ENCODE measurements around the gene LCN6. TPM values are rescaled to one million over a fixed set of nuclear protein-coding genes. Genes with fewer than 3 reads are reported as not detected.
A peak's percentile ranks its signal among the peaks of the same experiment; 100 is the strongest.

LCN6 gene
- total and polyA plus RNA-seq, 2 donors (not counting 1 experiment from before 2014, with no cell fraction given) = 0.18 TPM; not detected in 1

DNA sequence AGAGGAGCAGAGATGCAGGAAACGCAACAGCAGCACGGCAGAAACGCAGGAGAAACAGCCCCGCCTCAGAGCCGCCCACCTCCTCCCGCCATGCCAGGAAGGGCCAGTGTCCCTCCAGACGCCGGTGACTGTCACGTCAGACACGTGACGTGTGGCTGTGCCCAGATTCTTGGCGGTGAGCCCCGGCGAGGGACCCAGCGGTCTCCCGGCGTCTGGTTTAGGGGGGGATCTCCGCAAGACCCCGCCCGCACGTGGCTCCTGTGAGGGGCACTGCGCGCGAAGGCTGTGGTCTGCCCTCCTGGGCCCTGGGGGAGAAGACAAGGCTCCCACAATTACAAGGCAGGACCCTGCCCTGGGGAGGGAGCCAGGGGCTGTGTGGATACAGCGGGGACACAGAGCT is 12.1 kb upstream of the LCN6 start:
- TF ChIP-seq EZH2 (IDR thresholded peaks at IDR 0.05; ENCODE audit: borderline replicate concordance, insufficient read depth, low read depth, low read length, poor library complexity, severe bottlenecking) = no peak
- TF ChIP-seq, protein P1, sequence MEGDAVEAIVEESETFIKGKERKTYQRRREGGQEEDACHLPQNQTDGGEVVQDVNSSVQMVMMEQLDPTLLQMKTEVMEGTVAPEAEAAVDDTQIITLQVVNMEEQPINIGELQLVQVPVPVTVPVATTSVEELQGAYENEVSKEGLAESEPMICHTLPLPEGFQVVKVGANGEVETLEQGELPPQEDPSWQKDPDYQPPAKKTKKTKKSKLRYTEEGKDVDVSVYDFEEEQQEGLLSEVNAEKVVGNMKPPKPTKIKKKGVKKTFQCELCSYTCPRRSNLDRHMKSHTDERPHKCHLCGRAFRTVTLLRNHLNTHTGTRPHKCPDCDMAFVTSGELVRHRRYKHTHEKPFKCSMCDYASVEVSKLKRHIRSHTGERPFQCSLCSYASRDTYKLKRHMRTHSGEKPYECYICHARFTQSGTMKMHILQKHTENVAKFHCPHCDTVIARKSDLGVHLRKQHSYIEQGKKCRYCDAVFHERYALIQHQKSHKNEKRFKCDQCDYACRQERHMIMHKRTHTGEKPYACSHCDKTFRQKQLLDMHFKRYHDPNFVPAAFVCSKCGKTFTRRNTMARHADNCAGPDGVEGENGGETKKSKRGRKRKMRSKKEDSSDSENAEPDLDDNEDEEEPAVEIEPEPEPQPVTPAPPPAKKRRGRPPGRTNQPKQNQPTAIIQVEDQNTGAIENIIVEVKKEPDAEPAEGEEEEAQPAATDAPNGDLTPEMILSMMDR (IDR thresholded peaks at IDR 0.05) = no peak
- ATAC-seq (ENCODE audit: low read depth) (no peak), DNase-seq (no peak)
- Histone ChIP-seq H3K27ac (ENCODE audit: low read length in 2 of 2) (no peak overlapping the region), H2AFZ (ENCODE audit: insufficient read depth, low read depth, low read length, poor library complexity, severe bottlenecking) (no peak overlapping the region), H3K79me2 (ENCODE audit: control insufficient read depth, insufficient read depth, low read length) (peaks cover 3% of the 10 kb centered on the region), H3K9me3 (ENCODE audit: control extremely low read depth in 1 of 3, control insufficient read depth in 2 of 3, insufficient read depth in 1 of 3, low read length in 2 of 3) (peaks cover 0 to 29% (median 3%) of the 10 kb centered on the region in 3 donors), H3K4me2 (replicated peaks; ENCODE audit: low read depth, low read length, poor library complexity, severe bottlenecking) (peak overlapping the region; percentile 50), H3K9ac (ENCODE audit: low read length) (no peak overlapping the region), H3K4me3 (ENCODE audit: control extremely low read depth in 1 of 5, extremely low read depth in 1 of 5, insufficient read depth in 1 of 5, low read depth in 2 of 5, low read length in 4 of 5) (no peak overlapping the region), H3K36me3 (replicated peaks in 1 of 2; ENCODE audit: control extremely low read depth in 1 of 2, control insufficient read depth in 1 of 2, extremely low read depth in 1 of 2, insufficient read depth in 2 of 2, low read length in 1 of 2) (no peaks in the 10 kb centered on the region), H3K27me3 (replicated peaks in 1 of 4; ENCODE audit: control extremely low read depth in 1 of 4, control insufficient read depth in 3 of 4, insufficient read depth in 4 of 4, low read length in 3 of 4) (peaks cover 0 to 3% (median 0%) of the 10 kb centered on the region in 4 experiments), H4K20me1 (ENCODE audit: control insufficient read depth, insufficient read depth, low read length, poor library complexity, severe bottlenecking) (no peaks in the 10 kb centered on the region), H3K4me1 (ENCODE audit: control insufficient read depth in 2 of 2, insufficient read depth in 2 of 2, low read length in 2 of 2) (peaks cover 42 to 76% of the 10 kb centered on the region in 2 donors)
- intact Hi-C loops (cut with micrococcal nuclease) = no loop called here
- 86% methylated on average over 25 of the region's 25 CpGs for WGBS (ENCODE audit: insufficient coverage)
- H3K27me3 Mint-ChIP-seq = no peaks in the 10 kb centered on the region
- H3K27ac Mint-ChIP-seq = peak overlapping the region; percentile 88
- no peaks in the 10 kb centered on the region for H3K9me3 Mint-ChIP-seq (ENCODE audit: insufficient read depth)
- POLR2A ChIA-PET = interaction anchor here (0.6 to 6.1 kb wide), 4 partner anchors 11 to 523 kb away, joined by 3 to 83 read pairs (median 22); partner anchors contain the start of gene LCN6
- peak overlapping the region; percentile 71 for H3K4me3 Mint-ChIP-seq
- CTCF ChIA-PET = interaction anchor here (0.9 to 4.9 kb wide), 6 partner anchors 9 to 272 kb away, joined by 3 to 102 read pairs (median 6); partner anchors contain the start of gene FUT7
- peaks cover 52% of the 10 kb centered on the region for H3K4me1 Mint-ChIP-seq
